Chondrocyte (in vitro differentiated cells): ENCODE measurements around the gene TMEM178B. TPM values are rescaled to one million over a fixed set of nuclear protein-coding genes. Genes with fewer than 3 reads are reported as not detected.

Source experiments
- DNase-seq: peaks from one replicate; pipeline ENCODE4 v3.0.0; 2021; ENCODE audit warnings: mixed read lengths, low spot score
- H3K27ac Mint-ChIP-seq: one replicate; pipeline ENCODE4 v1.8.0; 2021; ENCODE audit warnings: mild to moderate bottlenecking, moderate library complexity, mixed read lengths; ENCODE audit not compliant: unreplicated experiment
- H3K27me3 Mint-ChIP-seq: 2 replicates; pipeline ENCODE4 v1.8.0; 2021; ENCODE audit warnings: low read depth, mixed read lengths
- H3K36me3 Mint-ChIP-seq: 2 replicates; pipeline ENCODE4 v1.8.0; 2021; ENCODE audit warnings: low read depth, mixed read lengths
- H3K4me1 Mint-ChIP-seq: 2 replicates; pipeline ENCODE4 v1.8.0; 2021; ENCODE audit warnings: low read depth, mild to moderate bottlenecking, mixed read lengths
- H3K4me3 Mint-ChIP-seq: one replicate; pipeline ENCODE4 v1.8.0; 2021; ENCODE audit warnings: mild to moderate bottlenecking, moderate library complexity, mixed read lengths; ENCODE audit not compliant: unreplicated experiment
- H3K9me3 Mint-ChIP-seq: 2 replicates; pipeline ENCODE4 v1.8.0; 2021; ENCODE audit warnings: low read depth, mixed read lengths
- total RNA-seq: library from RNA; stranded (reverse); gene quantifications from 3 replicates; pipeline ENCODE4 v1.2.1, GENCODE V29; 2021
- TF ChIP-seq, protein P1 (sequence below): fragments of 200-600 bp; sonication (generic); IDR thresholded peaks from 2 replicates; pipeline ENCODE4 v1.5.0; 2021; ENCODE audit warnings: antibody characterized with exemption, mild to moderate bottlenecking, moderate library complexity

TMEM178B gene
- total RNA-seq, 1 donor from 2014 or later: 0.92 TPM

- no peaks in the 10 kb centered on the region for H3K36me3 Mint-ChIP-seq
- no peak overlapping the region for H3K27ac Mint-ChIP-seq
- no peaks in the 10 kb centered on the region for H3K9me3 Mint-ChIP-seq
- no peaks in the 10 kb centered on the region for H3K4me1 Mint-ChIP-seq
- no peak overlapping the region for H3K4me3 Mint-ChIP-seq
- TF ChIP-seq, protein P1, sequence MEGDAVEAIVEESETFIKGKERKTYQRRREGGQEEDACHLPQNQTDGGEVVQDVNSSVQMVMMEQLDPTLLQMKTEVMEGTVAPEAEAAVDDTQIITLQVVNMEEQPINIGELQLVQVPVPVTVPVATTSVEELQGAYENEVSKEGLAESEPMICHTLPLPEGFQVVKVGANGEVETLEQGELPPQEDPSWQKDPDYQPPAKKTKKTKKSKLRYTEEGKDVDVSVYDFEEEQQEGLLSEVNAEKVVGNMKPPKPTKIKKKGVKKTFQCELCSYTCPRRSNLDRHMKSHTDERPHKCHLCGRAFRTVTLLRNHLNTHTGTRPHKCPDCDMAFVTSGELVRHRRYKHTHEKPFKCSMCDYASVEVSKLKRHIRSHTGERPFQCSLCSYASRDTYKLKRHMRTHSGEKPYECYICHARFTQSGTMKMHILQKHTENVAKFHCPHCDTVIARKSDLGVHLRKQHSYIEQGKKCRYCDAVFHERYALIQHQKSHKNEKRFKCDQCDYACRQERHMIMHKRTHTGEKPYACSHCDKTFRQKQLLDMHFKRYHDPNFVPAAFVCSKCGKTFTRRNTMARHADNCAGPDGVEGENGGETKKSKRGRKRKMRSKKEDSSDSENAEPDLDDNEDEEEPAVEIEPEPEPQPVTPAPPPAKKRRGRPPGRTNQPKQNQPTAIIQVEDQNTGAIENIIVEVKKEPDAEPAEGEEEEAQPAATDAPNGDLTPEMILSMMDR: no peak
- H3K27me3 Mint-ChIP-seq: peaks cover 2% of the 10 kb centered on the region
- no peak for DNase-seq
Measured at GRCh38 chr7:141276031-141276430, 202.2 kb downstream of the TMEM178B start.

GRCh38 chr7:141280100-141280499 is 206.2 kb downstream of the TMEM178B start:
- Mint-ChIP-seq H3K4me3 (no peak overlapping the region), H3K36me3 (no peaks in the 10 kb centered on the region), H3K4me1 (no peaks in the 10 kb centered on the region), H3K27ac (no peak overlapping the region), H3K9me3 (no peaks in the 10 kb centered on the region), H3K27me3 (peaks cover 8% of the 10 kb centered on the region)
- TF ChIP-seq, protein P1: no peak
- DNase-seq: no peak

- Mint-ChIP-seq H3K27ac (no peak overlapping the region), H3K27me3 (peaks cover 8% of the 10 kb centered on the region), H3K9me3 (no peaks in the 10 kb centered on the region), H3K4me3 (no peak overlapping the region), H3K4me1 (no peaks in the 10 kb centered on the region), H3K36me3 (no peaks in the 10 kb centered on the region)
- no peak for DNase-seq
- TF ChIP-seq, protein P1: no peak
Measured at GRCh38 chr7:141281311-141281710, 207.4 kb downstream of the TMEM178B start.

GRCh38 chr7:141286522-141286921 is 212.7 kb downstream of the TMEM178B start:
- no peaks in the 10 kb centered on the region for H3K4me1 Mint-ChIP-seq
- DNase-seq: no peak
- TF ChIP-seq, protein P1: no peak
- no peak overlapping the region for H3K27ac Mint-ChIP-seq
- peaks cover 24% of the 10 kb centered on the region for H3K27me3 Mint-ChIP-seq
- no peak overlapping the region for H3K4me3 Mint-ChIP-seq
- H3K36me3 Mint-ChIP-seq: no peaks in the 10 kb centered on the region
- no peaks in the 10 kb centered on the region for H3K9me3 Mint-ChIP-seq

DNA sequence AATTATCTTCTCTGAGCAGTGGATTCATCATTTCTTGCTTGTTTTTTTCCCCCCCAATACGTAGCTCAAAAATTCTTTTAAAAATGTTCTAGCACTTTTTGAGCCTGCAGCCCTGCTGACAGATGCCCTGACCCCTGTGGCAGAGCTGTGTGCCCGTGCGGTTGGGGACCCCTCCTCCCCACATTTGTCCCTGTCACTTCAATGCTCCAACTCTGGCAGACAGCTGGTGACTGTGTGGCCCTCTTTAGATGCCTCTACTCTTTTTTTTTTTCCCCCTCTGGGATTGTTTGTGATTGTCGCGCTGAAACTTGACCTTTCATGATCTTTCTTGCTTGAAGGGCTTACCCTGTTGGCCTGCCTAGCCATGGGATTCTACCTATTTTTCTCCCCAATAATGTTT is 214.1 kb downstream of the TMEM178B start:
- H3K36me3 Mint-ChIP-seq: no peaks in the 10 kb centered on the region
- no peak overlapping the region for H3K4me3 Mint-ChIP-seq
- peaks cover 24% of the 10 kb centered on the region for H3K27me3 Mint-ChIP-seq

More for the DNA sequence above, 214.1 kb downstream of the TMEM178B start:
- TF ChIP-seq, protein P1: no peak
- no peak for DNase-seq
- H3K27ac Mint-ChIP-seq: no peak overlapping the region
- H3K9me3 Mint-ChIP-seq: no peaks in the 10 kb centered on the region
- no peaks in the 10 kb centered on the region for H3K4me1 Mint-ChIP-seq
